AG04450 (cell line): ENCODE data around the gene PSMC3IP. TPM values are rescaled to one million over a fixed set of nuclear protein-coding genes. Genes with fewer than 3 reads are reported as not detected.

ENCODE experiments used
- CTCF ChIA-PET: fragments of 300-600, 350-600 bp; formaldehyde crosslinking; extraction: SDS; loops from one replicate; lab custom pipeline; 2022; ENCODE audit warnings: antibody characterized with exemption, inconsistent platforms; lab: Charles Lee
- POLR2A ChIA-PET: fragments of 350-600 bp; formaldehyde crosslinking; extraction: SDS; loops from one replicate; lab custom pipeline; 2021; ENCODE audit warnings: antibody characterized with exemption, inconsistent platforms; lab: Yijun Ruan, JAX
- DNase-seq: peaks from one replicate; pipeline ENCODE4 v3.0.0-alpha.2; 2011; ENCODE audit warnings: low read depth, low spot score
- H3K27ac ChIP-seq: one replicate; pipeline ENCODE4 v1.5.1; 2012; ENCODE audit warnings: low read depth, low read length, control low read depth
- H3K27me3 ChIP-seq: one replicate; pipeline ENCODE4 v1.6.0; 2012; ENCODE audit warnings: low read length; ENCODE audit not compliant: control insufficient read depth, insufficient read depth
- H3K4me3 ChIP-seq: 2 replicates; pipeline ENCODE4 v1.5.1; 2011; ENCODE audit warnings: mild to moderate bottlenecking, low read depth, low read length, control low read depth
- H3K9me3 ChIP-seq: 2 replicates; pipeline ENCODE4 v1.5.1; 2012; ENCODE audit warnings: low read length; ENCODE audit not compliant: control insufficient read depth, insufficient read depth
- polyA plus RNA-seq: library from polyadenylated mRNA; depleted of rRNA; stranded (reverse); fragments of >200 nt; gene quantifications from 2 replicates; pipeline ENCODE4 v1.2.3, GENCODE V29; 2011
- TF ChIP-seq, protein P1 (sequence below): IDR thresholded peaks from 2 replicates; pipeline ENCODE4 v1.5.1; 2011; ENCODE audit warnings: low read depth, low read length, control low read depth, inconsistent platforms

PSMC3IP gene
- polyA plus RNA-seq, 1 experiment = 5.1 TPM

DNA sequence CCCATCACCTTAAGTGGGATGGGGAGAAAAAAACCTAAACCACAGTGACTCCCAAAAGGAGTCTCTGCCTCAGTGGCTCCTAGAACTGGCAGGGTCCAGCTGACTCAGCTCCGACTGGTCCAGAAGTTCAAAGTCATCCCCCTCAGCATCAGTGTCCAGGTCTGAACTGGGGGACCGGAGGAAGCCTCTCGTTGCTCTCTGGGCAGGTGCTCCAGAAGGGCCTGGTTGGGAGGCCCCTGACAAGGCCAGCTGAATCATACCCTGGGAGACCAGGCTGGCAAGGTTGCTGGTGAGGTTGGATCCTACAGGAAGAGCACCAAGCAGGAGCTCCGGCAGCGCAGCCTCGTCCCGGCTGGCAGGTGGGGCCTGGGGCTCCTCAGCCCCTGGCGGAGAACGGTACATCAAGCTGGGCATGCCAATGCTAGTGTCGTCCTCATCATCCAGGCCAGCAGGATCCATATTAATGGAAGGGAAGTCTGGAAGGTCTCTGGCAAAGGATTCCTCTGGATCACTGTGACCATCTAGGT is 4.3 kb upstream of the PSMC3IP start:
- no peaks in the 10 kb centered on the region for H3K9me3 ChIP-seq
- H3K27me3 ChIP-seq = no peaks in the 10 kb centered on the region
- POLR2A ChIA-PET = interaction anchor here (0.6 kb wide), 1 partner anchor 202 kb away, joined by 3 read pairs; no protein-coding TSS in a partner anchor
- H3K27ac ChIP-seq = no peak overlapping the region
- no peak overlapping the region for H3K4me3 ChIP-seq
- CTCF ChIA-PET = interaction anchor here (0.9 kb wide), 1 partner anchor 102 kb away, joined by 3 read pairs; no protein-coding TSS in a partner anchor
- no peak for DNase-seq
- TF ChIP-seq, protein P1, sequence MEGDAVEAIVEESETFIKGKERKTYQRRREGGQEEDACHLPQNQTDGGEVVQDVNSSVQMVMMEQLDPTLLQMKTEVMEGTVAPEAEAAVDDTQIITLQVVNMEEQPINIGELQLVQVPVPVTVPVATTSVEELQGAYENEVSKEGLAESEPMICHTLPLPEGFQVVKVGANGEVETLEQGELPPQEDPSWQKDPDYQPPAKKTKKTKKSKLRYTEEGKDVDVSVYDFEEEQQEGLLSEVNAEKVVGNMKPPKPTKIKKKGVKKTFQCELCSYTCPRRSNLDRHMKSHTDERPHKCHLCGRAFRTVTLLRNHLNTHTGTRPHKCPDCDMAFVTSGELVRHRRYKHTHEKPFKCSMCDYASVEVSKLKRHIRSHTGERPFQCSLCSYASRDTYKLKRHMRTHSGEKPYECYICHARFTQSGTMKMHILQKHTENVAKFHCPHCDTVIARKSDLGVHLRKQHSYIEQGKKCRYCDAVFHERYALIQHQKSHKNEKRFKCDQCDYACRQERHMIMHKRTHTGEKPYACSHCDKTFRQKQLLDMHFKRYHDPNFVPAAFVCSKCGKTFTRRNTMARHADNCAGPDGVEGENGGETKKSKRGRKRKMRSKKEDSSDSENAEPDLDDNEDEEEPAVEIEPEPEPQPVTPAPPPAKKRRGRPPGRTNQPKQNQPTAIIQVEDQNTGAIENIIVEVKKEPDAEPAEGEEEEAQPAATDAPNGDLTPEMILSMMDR = no peak

DNA sequence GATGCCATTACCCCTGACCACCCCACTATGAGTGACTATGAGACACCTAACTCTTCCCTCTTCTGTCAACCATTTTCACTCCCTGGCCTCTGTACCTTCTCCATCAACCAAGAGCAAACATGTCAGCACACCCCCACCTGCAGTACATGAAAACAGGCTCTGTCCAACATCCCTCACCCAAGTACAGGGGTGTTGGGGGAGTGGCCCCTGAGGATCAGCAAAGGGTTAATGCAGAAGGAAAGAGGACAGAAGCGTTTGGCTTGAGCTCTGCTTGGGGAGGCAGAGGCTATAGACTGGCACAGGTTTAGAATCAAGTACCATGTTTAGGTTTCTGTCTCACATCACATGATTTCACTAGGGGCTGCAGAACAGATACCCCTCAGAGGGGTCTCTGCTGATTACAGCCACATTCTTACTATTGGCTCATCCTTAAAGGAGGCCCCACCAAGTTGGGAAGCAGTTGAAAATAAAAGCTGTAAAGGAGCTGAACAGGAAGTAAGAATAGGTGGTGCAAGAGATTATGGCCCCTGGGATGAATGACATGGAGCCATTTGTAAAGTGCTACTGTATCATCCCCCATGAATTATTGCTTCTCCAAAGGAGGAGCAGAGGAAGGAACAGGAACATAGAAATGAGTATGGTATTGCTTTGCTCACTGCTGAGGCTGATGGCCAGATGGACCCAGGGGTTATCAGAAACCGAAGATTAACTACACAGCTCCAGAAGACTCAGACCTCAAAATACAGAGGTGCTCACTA is 2.4 kb upstream of the PSMC3IP start:
- Histone ChIP-seq H3K4me3 (no peak overlapping the region), H3K27me3 (no peaks in the 10 kb centered on the region), H3K9me3 (no peaks in the 10 kb centered on the region), H3K27ac (no peak overlapping the region)
- ChIA-PET CTCF (interaction anchor here (0.8 to 2.7 kb wide), 2 partner anchors 9 to 98 kb away, joined by 3 to 30 read pairs; partner anchors contain the start of gene PLEKHH3), POLR2A (no interaction called here)
- no peak for DNase-seq
- TF ChIP-seq, protein P1 = no peak

DNA sequence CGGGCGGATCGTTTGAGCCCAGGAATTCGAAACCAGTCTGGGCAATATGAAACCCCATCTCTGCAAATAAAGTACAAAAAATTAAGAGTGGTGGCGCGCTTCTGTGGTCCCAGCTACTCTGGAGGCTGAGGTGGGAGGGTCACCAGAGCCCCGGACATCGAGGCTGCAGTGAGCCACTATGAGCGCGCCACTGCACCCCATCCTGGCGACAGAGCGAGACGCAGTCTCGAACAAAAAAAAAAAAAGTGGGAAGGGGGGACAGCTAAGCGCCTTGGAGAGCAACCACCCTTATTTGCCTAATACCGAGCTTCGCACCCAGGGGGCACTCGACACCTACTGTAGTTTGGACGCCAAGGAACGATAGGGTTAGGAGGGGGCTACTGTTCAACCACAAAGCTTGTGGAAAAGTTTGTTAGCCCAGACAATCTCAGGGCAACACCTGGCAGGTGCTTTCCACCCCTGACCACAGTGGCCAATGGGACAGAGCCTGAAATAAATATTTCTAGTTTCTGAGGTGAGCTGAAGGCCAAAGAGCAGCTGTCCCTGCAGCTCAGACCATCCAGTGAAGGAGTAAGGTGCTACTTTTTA is 847 bp upstream of the PSMC3IP start:
- no peaks in the 10 kb centered on the region for H3K27me3 ChIP-seq
- TF ChIP-seq, protein P1 = peak; percentile 84
- DNase-seq = no peak
- no peaks in the 10 kb centered on the region for H3K9me3 ChIP-seq
- peak overlapping the region; percentile 2 for H3K27ac ChIP-seq
- ChIA-PET POLR2A (interaction anchor here (0.5 to 2.4 kb wide), 11 partner anchors 11 to 246 kb away, joined by 3 to 7 read pairs (median 3); partner anchors contain the start of genes BECN1, PLEKHH3 and VPS25), CTCF (interaction anchor here (0.5 to 2.7 kb wide), 41 partner anchors 9 to 614 kb away, joined by 3 to 30 read pairs (median 4); partner anchors contain the start of genes CCR10, COASY, PLEKHH3 and VPS25)
- H3K4me3 ChIP-seq = peak overlapping the region; percentile 90

DNA sequence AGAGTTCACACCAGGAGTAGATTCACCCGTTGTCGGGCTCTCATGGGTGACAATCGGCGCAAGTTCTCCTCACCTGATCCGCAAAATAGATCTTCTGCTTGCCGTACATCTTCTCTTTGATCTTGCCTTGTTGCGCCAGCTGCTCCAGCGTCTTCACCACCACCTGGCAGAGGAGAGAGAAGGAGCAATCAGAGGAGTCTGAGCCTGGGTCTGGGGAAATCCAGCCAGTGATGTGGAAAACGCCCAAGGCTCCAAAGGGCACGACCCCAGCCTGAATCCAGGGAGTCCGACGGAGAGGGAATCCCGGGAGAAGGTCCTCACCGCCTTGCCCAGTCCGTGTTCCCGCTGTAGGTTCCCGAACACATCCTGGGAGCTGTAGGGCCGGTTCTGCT is 393 bp downstream of the PSMC3IP start:
- DNase-seq = no peak
- Histone ChIP-seq H3K27ac (peak overlapping the region; percentile 73), H3K9me3 (no peaks in the 10 kb centered on the region), H3K27me3 (no peaks in the 10 kb centered on the region), H3K4me3 (peak overlapping the region; percentile 90)
- POLR2A ChIA-PET = interaction anchor here (0.6 to 2.4 kb wide), 6 partner anchors 10 to 737 kb away, joined by 3 to 7 read pairs (median 5); partner anchors contain the start of gene PLEKHH3
- CTCF ChIA-PET = interaction anchor here (0.5 to 2.7 kb wide), 6 partner anchors 10 to 390 kb away, joined by 3 to 30 read pairs (median 17); partner anchors contain the start of gene PLEKHH3
- TF ChIP-seq, protein P1 = no peak
